AG04450 (cell line): ENCODE measurements around the gene TENT4B. TPM values are rescaled to one million over a fixed set of nuclear protein-coding genes. Genes with fewer than 3 reads are reported as not detected.

Source experiments
- CTCF ChIA-PET: fragments of 300-600, 350-600 bp; formaldehyde crosslinking; extraction: SDS; loops from one replicate; lab custom pipeline; 2022; ENCODE audit warnings: antibody characterized with exemption, inconsistent platforms; lab: Charles Lee
- POLR2A ChIA-PET: fragments of 350-600 bp; formaldehyde crosslinking; extraction: SDS; loops from one replicate; lab custom pipeline; 2021; ENCODE audit warnings: antibody characterized with exemption, inconsistent platforms; lab: Yijun Ruan, JAX
- DNase-seq: peaks from one replicate; pipeline ENCODE4 v3.0.0-alpha.2; 2011; ENCODE audit warnings: low read depth, low spot score
- H3K27ac ChIP-seq: one replicate; pipeline ENCODE4 v1.5.1; 2012; ENCODE audit warnings: low read depth, low read length, control low read depth
- H3K27me3 ChIP-seq: one replicate; pipeline ENCODE4 v1.6.0; 2012; ENCODE audit warnings: low read length; ENCODE audit not compliant: control insufficient read depth, insufficient read depth
- H3K4me3 ChIP-seq: 2 replicates; pipeline ENCODE4 v1.5.1; 2011; ENCODE audit warnings: mild to moderate bottlenecking, low read depth, low read length, control low read depth
- H3K9me3 ChIP-seq: 2 replicates; pipeline ENCODE4 v1.5.1; 2012; ENCODE audit warnings: low read length; ENCODE audit not compliant: control insufficient read depth, insufficient read depth
- CTCF ChIP-seq: IDR thresholded peaks from 2 replicates; pipeline ENCODE4 v1.5.1; 2011; ENCODE audit warnings: low read depth, low read length, control low read depth, inconsistent platforms
- polyA plus RNA-seq: library from polyadenylated mRNA; depleted of rRNA; stranded (reverse); fragments of >200 nt; gene quantifications from 2 replicates; pipeline ENCODE4 v1.2.3, GENCODE V29; 2011

TENT4B gene
- polyA plus RNA-seq, 1 experiment: 8.9 TPM

GRCh38 chr16:50160495-50161164 is 7.5 kb downstream of the TENT4B start:
- no peak for DNase-seq
- Histone ChIP-seq H3K9me3 (no peaks in the 10 kb centered on the region), H3K27me3 (no peaks in the 10 kb centered on the region), H3K27ac (no peak overlapping the region), H3K4me3 (no peak overlapping the region)
- ChIA-PET POLR2A (interaction anchor here (0.6 to 0.7 kb wide), 2 partner anchors 36 to 48 kb away, joined by 3 to 7 read pairs; no protein-coding TSS in a partner anchor), CTCF (interaction anchor here (0.6 to 2.8 kb wide), 4 partner anchors 36 to 646 kb away, joined by 3 to 15 read pairs (median 4); partner anchors contain the start of gene CNEP1R1)
- no peak for TF ChIP-seq CTCF

GRCh38 chr16:50161950-50162349 is 8.8 kb downstream of the TENT4B start:
- no peaks in the 10 kb centered on the region for H3K9me3 ChIP-seq
- DNase-seq: no peak
- CTCF ChIA-PET: interaction anchor here (1.3 to 2.8 kb wide), 2 partner anchors 49 to 137 kb away, joined by 6 to 15 read pairs; partner anchors contain the start of gene CNEP1R1
- no peak overlapping the region for H3K4me3 ChIP-seq
- POLR2A ChIA-PET: no interaction called here
- no peaks in the 10 kb centered on the region for H3K27me3 ChIP-seq
- no peak overlapping the region for H3K27ac ChIP-seq
- no peak for TF ChIP-seq CTCF

- Histone ChIP-seq H3K27me3 (no peaks in the 10 kb centered on the region), H3K4me3 (no peak overlapping the region), H3K9me3 (no peaks in the 10 kb centered on the region), H3K27ac (no peak overlapping the region)
- no peak for TF ChIP-seq CTCF
- ChIA-PET CTCF (interaction anchor here (3.2 kb wide), 1 partner anchor 141 kb away, joined by 11 read pairs; the partner anchor contains the start of gene CNEP1R1), POLR2A (no interaction called here)
- no peak for DNase-seq
These were observed 12.4 kb downstream of the TENT4B start for GRCh38 chr16:50165473-50165872.

- ChIA-PET CTCF (interaction anchor here (0.6 to 3.2 kb wide), 7 partner anchors 11 to 640 kb away, joined by 3 to 11 read pairs (median 4); partner anchors contain the start of gene CNEP1R1), POLR2A (interaction anchor here (0.6 to 1.5 kb wide), 3 partner anchors 13 to 1907 kb away, joined by 3 to 8 read pairs (median 4); no protein-coding TSS in a partner anchor)
- no peaks in the 10 kb centered on the region for H3K27me3 ChIP-seq
- H3K4me3 ChIP-seq: no peak overlapping the region
- H3K27ac ChIP-seq: no peak overlapping the region
- H3K9me3 ChIP-seq: no peaks in the 10 kb centered on the region
- TF ChIP-seq CTCF: no peak
- DNase-seq: no peak
These were observed 13.7 kb downstream of the TENT4B start for GRCh38 chr16:50166511-50167500.
